ENCODE data around the gene POLR3G. TPM values are rescaled to one million over a fixed set of nuclear protein-coding genes. Genes with fewer than 3 reads are reported as not detected.

The POLR3G gene
- total RNA-seq, 1 donor from 2014 or later: 0.88 TPM

DNA sequence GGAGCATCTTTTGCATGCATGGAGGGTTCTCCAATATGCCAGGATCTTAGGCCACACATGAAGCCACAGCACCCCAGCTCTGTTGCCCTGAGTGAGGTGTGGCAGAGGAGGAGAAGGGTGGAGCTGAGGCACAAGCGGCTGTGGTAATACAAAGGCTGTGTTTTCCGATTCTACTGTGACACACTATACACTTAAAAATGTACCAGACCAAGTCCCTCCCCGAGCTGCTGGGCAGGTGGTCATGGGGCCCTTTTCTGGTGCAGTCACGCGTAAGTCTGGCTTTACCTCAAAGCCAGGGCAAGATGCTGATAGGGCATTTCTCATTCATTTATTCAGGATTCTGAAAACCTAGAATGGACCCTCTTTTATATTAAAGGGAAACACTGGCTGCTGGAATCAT, 87.7 kb downstream of the POLR3G start:
- peaks cover 59% of the 10 kb centered on the region for H3K27me3 ChIP-seq (ENCODE audit: low read depth)
- intact Hi-C loops (cut with micrococcal nuclease): no loop called here
- H3K9me3 ChIP-seq (replicated peaks): no peaks in the 10 kb centered on the region
- H3K36me3 ChIP-seq: no peaks in the 10 kb centered on the region
- H3K4me3 ChIP-seq: no peak overlapping the region
- H3K4me1 ChIP-seq: peaks cover 15% of the 10 kb centered on the region
- no peak for DNase-seq
- H3K27ac ChIP-seq (replicated peaks): no peak overlapping the region
- no peak for TF ChIP-seq CTCF (IDR thresholded peaks at IDR 0.05; ENCODE audit: borderline replicate concordance)

DNA sequence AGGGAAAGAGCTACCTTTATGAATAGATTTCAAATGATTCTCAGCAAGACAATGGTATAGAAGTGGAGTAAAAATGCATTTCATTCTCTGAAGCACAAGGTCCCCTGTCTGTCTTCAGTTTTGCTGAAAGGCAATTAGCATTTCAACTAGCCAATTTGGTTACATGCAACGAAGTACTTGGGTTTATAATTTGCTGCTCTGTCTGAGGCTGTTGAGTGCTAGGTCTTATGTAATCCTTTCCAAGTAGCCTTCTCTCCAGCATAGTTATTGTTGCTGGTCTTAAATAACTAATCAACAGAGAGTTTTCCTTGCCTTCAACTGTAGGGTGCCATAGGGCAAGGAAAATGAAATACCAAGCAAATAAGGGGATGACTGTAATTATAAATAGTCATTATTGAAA, 88.4 kb downstream of the POLR3G start:
- peaks cover 51% of the 10 kb centered on the region for H3K27me3 ChIP-seq (ENCODE audit: low read depth)

More for the DNA sequence above, 88.4 kb downstream of the POLR3G start:
- Histone ChIP-seq H3K27ac (replicated peaks) (no peak overlapping the region), H3K4me1 (peaks cover 11% of the 10 kb centered on the region), H3K4me3 (no peak overlapping the region), H3K9me3 (replicated peaks) (no peaks in the 10 kb centered on the region), H3K36me3 (no peaks in the 10 kb centered on the region)
- no peak for TF ChIP-seq CTCF (IDR thresholded peaks at IDR 0.05; ENCODE audit: borderline replicate concordance)
- DNase-seq: no peak
- intact Hi-C loops (cut with micrococcal nuclease): no loop called here

Other genes with a start within 250 kb of the POLR3G start
- gene CETN3, start 65.1 kb upstream of the POLR3G start, total RNA-seq: 27.8 TPM
- gene MBLAC2, start 93 bp upstream of the POLR3G start, total RNA-seq: 3.6 TPM
- 19.8 TPM for gene LYSMD3, start 54.7 kb downstream of the POLR3G start, total RNA-seq
- not detected for gene ADGRV1, start 83.9 kb downstream of the POLR3G start, total RNA-seq